ENCODE measurements around the gene HAP1. TPM values are rescaled to one million over a fixed set of nuclear protein-coding genes. Genes with fewer than 3 reads are reported as not detected.
"Not testable (repeated sequence)": the region's sequence is repeated elsewhere in the genome, so short reads cannot be mapped to it uniquely, and the experiment has no call there.

The HAP1 gene, protein sequence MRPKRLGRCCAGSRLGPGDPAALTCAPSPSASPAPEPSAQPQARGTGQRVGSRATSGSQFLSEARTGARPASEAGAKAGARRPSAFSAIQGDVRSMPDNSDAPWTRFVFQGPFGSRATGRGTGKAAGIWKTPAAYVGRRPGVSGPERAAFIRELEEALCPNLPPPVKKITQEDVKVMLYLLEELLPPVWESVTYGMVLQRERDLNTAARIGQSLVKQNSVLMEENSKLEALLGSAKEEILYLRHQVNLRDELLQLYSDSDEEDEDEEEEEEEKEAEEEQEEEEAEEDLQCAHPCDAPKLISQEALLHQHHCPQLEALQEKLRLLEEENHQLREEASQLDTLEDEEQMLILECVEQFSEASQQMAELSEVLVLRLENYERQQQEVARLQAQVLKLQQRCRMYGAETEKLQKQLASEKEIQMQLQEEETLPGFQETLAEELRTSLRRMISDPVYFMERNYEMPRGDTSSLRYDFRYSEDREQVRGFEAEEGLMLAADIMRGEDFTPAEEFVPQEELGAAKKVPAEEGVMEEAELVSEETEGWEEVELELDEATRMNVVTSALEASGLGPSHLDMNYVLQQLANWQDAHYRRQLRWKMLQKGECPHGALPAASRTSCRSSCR
- polyA plus RNA-seq (ENCODE audit: insufficient read length in 4 of 4) = 1 to 10 TPM in 3 of 4 donors, under 1 TPM in 1; 0.78 to 1.7 (median 1.4) TPM

DNA sequence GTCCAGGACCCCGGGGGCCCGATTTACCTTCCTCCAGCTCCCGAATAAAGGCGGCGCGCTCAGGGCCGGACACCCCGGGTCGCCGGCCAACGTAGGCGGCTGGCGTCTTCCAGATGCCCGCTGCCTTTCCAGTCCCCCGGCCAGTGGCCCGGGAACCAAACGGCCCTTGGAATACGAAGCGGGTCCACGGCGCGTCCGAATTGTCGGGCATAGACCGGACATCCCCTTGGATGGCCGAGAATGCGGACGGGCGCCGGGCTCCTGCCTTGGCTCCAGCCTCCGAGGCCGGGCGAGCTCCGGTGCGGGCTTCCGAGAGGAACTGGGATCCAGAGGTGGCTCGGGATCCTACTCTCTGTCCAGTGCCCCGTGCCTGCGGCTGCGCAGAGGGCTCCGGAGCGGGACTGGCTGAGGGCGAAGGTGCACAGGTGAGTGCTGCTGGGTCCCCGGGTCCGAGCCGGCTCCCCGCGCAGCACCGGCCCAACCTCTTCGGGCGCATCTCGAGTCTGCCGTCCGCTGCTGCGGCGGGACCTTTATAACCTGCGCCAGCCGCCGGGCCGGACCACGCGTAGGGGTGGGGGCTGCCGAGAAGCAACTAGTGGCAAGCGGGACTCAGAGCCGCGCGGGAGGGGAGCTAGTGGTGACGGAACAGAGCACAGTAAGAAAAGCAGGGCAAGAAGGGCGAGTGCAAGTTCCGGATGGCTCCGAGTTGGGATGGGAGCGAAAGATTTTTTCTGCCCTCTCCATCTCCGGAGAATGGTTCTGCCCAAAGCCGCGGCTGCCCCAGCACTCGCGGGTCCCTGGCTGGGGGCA lies at the start of gene HAP1:
Gene HAP1, minus strand, starts transcription at position 505 of the 810 bp plus-strand sequence. Its CDS starts 9 bp downstream, at position 496.
- peak in 2 of 4 donors; percentile 45 to 50 for DNase-seq (ENCODE audit: low read depth in 4 of 4, low spot score in 2 of 4)

DNA sequence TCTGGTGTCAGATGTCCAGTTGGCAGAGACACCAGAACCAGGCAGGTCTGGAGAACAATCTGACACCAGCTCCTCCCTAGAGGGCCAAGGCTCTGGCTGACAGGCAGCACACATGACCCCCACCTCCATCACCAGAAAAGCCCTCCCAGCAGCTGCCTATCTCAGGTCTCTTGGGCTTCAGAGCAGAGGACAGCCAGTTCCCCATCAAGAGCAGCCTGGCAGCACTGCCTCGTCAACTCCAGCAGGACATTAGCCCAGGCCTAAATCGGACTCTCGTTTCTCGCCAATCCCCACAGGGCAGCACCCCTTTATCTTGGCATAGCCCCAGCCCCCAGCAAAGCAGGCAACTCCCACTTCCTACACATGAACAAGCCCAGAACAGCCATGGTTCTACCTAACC lies 47.7 kb upstream of the HAP1 start:
- DNase-seq (ENCODE audit: low read depth in 4 of 4, low spot score in 2 of 4) = no peak

DNA sequence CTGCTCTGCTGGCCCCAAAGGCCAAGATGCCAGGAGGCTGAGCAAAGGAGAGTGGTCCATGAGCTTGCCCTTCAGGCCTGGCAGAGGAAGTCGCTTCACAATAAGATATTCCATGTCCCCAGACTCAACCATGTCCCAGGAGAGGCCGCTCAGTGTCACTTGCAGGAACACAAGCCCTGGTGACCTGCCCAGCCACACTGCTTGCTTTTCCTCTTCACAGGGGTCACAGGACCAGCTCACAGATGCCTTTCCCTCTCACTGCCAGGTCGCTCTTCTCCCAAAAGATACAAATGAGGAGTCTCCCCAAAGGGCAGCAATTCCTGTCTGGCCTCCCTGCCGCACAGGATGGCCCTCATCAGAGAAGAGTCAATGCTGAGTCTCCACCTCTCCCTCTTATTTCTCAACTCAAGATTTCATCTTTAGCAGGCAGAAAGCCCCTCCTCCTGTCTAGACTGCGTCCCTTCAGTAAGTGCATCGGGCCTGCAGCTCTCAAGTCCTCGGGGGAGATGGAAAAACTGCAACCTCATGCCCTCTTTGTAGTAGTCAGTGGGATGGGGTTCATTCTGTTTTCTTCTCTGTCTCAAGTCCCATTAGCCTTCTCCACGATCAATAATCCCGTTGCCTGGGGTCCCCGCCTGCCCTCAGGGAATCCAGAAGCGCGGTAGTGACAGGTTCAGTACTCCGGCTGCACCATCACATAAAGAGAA lies 47.1 kb upstream of the HAP1 start:
- DNase-seq (ENCODE audit: low read depth in 4 of 4, low spot score in 2 of 4) = no peak

DNA sequence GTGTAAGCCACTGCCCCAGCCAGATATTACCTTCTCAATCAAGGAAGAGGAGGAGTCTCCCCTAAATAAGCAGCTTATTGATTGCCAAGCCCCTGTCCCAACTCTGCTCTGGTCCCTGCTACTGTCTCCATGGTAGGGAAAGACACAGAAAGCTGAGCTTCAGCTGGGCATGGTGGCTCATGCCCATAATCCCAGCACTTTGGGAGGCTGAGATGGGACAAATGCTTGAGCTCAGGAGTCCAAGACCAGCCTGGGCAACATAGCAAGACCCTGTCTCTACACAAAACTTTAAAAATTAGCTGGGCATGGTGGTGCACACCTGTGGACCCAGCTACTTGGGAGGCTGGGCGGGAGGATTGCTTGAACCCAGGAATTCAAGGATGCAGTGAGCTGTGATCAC lies 45.5 kb upstream of the HAP1 start:
- DNase-seq (ENCODE audit: low read depth in 4 of 4, low spot score in 2 of 4) = no peak

DNA sequence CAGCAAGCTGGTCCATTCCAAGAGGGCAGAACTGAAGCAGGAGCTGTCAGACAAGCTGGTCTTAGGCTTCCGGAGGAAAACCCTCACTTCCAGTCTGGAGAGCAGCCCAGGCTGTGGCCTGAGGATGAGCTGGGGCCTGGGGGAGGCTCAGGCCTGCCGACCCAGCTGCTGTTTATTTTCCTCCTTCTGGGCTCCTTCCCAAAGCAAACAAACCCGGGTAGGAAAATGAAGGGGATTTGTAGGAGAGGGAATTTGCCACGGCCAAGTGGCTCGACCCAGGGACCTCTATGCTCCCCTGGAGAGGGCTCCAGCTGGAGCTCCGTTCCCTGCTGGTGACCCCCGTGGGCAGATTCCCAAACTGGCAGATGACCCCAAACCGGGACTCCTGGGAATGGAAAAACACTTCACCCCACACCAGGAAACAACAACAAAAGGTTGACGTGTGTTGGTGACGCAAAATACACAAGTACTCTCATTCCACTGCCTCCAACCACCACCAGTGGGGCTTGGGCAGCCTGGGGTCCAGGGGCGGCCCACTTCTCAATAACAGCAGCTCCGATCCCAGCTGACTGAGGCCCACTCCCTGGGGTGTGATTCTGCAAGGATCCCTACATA lies 43.2 kb upstream of the HAP1 start:
- peak in 2 of 4 donors; percentile 64 to 78 for DNase-seq (ENCODE audit: low read depth in 4 of 4, low spot score in 2 of 4)

DNA sequence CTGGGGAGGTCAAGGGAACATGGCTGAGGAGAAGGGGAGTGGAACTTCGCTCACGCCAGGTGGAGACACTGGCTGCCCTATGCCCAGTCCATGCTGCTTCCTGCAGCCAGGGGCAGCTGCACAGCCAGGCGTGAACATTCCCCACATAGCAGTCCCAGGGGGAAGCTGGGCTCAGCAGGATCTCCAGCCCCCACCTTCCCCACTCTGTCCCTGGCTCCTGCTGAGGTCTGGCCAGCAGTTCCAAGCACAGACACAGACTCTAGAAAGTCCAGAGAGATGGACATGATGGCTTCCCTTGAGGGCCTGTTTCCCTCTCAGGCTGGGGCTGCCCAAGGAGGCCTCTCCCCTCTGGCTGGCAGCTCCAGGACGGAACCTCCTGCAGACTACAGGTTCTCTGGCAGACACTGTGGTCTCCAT lies 42.7 kb upstream of the HAP1 start:
- peak in 2 of 4 donors; percentile 49 to 59 for DNase-seq (ENCODE audit: low read depth in 4 of 4, low spot score in 2 of 4)

DNA sequence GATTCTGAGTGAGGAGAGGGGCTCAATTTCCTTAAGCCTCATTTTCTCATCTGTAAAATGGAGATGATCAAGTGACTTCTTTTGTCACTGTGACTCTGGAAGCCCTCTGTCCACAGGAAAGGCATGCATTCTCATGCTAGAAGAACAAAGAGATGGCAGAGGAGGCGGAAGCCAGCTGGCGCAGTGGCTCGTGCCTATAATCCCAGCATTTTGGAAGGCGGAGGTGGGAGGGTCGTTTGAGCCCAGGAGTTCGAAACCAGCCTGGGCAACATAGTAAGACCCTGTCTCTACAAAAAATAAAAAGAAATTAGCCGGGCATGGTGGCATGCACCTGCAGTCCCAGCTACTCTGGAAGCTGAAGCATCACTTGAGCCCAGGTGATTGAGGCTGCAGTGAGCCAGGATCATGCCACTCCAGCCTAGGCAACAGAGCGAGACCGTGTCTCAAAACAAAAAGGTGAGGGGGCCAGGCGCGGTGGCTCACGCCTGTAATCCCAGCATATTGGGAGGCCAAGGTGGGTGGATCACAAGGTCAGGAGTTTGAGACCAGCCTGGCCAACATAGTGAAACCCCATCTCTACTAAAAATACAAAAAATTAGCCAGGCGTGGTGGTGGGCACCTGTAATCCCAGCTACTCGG lies 41.9 kb upstream of the HAP1 start:
- DNase-seq (ENCODE audit: low read depth in 4 of 4, low spot score in 2 of 4) = not testable (repeated sequence)

DNA sequence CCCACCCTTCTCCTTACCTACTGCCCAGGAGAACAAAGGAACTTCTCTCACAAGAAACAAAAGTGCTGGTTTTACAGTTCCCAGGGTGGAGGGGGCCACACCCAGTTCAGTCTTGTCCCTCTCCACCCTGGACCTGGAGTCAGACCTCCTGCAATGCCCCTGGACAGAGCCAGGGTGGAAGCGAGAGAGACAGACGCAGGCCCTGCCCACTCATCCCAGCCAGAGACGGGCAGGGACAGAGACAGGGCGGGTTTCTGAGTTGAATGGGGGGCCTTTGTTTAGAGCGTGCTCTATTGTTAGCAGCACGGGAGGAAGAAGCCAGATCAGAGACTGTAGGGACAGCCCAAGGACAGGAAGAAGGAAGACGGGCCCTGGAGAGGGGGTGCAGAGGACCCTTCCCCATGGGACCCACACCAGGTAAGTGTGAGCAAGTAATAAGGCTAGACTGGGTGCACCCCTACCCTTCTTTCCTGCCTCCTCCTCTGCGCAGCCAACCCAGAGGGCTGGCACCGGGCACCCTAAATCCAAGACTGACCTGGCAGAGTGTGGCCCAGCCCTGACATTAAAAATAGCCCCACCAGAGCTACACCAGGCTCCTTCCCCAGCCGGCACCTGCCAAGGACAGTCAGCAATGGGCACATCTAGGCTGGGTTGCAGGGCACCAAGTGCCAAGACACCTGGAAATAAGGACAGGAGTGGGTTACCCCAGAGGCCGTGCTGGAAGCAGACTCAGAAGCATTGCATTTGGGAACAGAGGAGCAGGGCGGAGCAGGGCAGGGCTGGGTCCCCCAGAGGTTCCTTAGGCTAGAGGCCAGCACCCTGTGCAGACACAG lies 41.2 kb upstream of the HAP1 start:
- no peak for DNase-seq (ENCODE audit: low read depth in 4 of 4, low spot score in 2 of 4)

DNA sequence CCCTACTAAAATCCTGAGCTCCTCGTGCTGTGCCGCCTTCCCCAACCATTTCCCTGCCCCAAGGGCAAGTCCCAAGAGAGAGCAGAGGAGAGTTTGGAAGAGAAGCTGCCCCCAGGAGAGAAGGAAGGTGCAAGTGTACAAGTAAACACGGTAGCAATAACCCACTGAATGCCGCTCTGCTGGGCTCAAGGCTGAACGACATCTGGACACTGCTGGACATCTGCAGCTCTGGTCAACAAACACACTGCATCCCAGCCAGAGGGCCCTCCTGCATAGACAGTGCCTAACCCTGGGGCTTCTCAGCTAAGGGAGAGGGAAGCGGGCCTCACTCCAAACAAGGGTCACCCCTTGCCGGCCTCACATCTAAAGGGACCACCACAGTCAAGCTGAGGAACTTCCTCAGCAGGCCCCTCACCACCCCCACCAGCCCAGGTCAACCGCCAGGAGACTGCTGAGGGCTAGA lies 39.3 kb upstream of the HAP1 start:
- no peak for DNase-seq (ENCODE audit: low read depth in 4 of 4, low spot score in 2 of 4)

DNA sequence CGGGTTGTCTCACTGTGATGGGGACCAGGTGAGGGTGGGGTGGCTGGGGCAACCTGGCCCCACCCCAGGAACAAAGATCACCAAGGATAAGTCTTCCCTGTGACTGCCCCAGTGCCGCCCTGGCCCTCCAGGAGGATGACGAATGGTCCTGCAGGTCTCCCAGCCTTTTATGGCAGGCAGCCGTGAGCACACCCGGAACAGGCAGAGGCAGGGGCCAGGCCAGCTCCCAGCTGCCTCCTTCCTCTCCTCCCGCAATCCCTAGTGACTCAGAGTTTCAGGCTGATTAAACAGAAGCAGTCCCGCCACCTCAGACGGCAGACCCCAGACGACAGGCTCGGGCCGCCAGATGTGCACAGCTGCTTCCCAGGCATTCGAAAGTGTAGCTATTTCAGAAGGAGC lies 38.7 kb upstream of the HAP1 start:
- peak in 2 of 4 donors; percentile 55 to 66 for DNase-seq (ENCODE audit: low read depth in 4 of 4, low spot score in 2 of 4)

DNA sequence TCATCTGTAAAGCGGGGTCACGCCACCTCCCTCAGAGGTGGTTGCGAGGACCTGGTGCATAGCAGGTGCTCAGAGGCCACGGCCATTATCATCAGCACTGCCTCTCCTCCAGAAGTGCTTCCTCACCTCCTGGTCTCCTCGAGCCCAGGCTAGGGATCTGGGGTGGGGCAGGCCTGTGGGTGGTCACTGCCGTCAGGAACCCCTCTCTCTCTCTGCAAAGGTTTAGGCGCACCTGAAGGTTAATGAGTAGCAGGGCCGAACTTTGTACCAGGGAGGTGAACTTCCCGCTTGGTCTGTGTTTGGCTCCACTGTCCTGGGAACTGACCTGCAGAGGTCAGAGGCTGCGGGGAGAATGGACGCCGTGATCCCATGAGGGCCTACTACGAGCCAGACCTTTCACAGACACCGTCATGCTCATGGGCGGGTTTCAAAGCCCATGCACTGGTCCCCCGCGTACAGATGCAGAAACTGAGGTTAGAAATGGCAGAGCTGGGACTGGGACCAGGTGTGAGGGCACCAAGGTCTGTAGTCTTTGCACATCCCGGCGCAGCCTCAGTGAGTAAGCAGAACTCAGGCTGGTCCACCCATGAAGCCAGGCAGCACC lies 38.2 kb upstream of the HAP1 start:
- no peak for DNase-seq (ENCODE audit: low read depth in 4 of 4, low spot score in 2 of 4)

DNA sequence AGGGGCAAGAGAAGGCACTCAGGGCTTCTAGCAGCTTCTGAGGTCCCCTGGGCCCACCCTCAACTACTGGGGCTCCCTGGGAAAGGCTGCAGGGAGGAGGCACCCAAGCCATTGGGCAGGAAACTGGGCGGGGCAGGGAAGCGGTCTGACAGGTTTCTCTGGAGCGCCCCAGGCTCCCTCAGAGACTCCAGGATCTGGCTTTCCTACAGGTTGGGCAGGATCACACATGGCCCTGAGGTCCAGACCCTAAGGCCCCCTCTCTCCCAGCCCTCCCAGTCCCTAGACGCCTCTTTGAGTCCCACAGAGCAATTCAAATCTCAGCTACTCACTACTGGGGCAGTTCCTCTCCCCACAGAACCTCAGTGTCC lies 37.8 kb upstream of the HAP1 start:
- peak in 1 of 4 donors; percentile 27 for DNase-seq (ENCODE audit: low read depth in 4 of 4, low spot score in 2 of 4)

DNA sequence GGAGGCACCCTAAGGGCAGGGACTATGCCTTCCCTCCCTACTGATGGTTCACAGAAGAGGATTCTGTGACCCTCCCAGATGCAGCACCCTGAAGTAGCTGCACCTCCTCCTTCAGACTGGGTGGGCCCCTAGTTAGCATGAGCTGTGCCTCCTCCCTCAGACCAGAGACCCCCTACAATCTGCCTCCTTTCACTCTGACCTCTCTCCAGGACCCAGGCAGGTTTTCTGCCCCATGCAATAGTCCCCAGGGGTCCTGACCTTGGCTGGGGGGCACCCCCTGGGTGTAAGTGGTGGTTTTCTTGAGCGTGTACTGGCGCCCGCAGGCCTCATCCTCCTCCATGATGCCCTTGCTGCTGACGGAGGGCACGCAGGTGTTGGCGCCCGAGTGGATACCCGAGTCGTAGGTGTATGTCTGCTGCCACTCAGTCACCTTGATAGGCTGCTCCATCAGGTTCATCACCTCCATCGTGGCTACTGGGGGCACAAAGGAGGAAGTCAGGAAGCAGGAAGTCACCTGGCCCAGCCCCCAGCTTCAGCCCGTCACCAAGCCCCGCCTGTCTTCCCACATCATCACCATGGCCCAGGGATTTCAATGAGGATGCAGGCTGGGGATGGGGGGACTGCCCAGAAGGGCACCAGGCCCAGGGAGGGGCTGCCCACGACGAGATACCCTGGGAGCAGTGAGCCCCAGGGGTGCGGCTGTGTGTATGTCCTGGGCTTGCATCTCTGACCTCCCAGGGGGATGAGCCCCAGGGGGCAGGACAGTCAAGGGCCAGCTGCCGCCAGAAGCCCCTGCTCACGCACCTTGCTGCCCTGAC lies 37.2 kb upstream of the HAP1 start:
- no peak for DNase-seq (ENCODE audit: low read depth in 4 of 4, low spot score in 2 of 4)

DNA sequence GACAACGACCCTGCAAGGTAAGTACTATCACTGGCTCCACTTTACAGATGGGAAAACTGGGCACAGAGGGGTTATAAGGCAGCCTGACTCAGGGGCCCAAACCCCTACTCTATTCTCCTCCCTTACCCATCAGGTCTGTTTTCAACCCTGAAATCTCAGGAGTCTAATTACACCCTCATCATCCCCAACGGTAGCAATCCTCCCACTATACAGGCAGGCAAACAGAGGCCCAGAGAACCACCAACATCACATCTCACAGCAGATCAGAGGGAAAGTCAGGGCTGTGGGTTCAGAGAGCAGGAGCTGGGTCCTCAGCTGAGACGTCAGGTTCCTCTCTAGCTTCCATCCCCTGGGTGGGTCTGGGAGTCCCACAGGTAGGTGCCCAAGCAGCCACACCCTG lies 35.5 kb upstream of the HAP1 start:
- DNase-seq (ENCODE audit: low read depth in 4 of 4, low spot score in 2 of 4) = no peak

DNA sequence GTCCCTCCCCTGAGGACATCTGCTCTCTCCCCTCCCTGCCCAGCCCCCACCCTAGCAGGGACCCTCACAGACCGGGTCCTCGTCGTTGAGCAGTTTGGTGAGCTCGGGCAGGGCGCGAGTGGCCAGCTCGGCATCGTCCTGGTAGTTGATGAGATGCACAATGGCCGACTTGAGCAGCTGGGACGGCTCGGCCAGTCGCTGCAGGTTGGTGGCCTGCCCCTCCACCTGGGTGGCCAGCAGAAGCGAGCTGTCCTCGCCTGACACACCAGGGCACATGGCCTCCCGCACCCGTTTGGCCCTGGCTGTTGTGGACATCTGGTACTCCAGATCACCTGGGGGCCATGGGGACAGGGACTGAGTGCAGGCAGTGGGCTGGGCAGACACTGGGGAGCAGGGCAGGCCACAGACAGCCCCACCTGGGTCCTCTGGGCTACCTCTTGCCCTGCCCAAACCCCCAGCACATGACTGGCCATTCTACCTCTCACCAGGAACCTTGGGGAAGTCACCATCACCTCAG lies 35.0 kb upstream of the HAP1 start:
- DNase-seq (ENCODE audit: low read depth in 4 of 4, low spot score in 2 of 4) = no peak

DNA sequence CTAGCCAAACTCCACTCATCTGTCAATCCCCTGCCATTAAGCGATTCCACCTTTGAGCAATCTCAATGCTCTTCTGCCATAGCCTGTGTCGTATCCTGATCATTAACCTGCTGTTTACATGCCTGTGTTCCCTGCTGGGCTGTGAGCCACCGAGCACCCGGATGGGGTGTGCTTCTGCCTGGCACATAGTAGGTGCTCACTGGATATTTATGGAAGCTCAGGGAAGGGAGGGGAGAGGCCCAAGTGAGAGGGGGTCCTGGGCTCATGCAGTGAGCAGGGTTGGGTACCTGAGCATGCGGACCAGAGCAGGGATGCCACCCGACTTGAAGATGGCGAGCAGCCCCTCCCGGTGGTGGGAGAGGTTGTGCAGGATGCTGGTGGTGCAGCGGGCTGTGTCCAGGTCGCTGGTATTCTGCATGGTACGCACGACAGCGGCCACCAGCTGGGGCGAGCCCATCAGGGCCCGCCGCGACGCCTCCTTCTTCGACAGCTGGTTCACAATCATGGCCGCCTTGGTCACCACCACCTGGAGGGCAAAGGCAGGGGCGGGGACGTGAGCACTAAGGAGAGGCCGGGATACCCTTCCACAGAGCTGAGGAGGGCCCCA lies 34.3 kb upstream of the HAP1 start:
- DNase-seq (ENCODE audit: low read depth in 4 of 4, low spot score in 2 of 4) = no peak

Measured in left renal cortex interstitium (tissue), 4 donors.